ENCODE measurements around the gene ESRP2.

- TF ChIP-seq CTCF (conservative IDR thresholded peaks at IDR 0.05) (no peak), ZFX (IDR thresholded peaks at IDR 0.05) (no peak)
These were observed 19.8 kb upstream of the ESRP2 start for GRCh38 chr16:68255712-68256111.
